ENCODE results near the gene ABHD16A.

Gene ABHD16A

DNA sequence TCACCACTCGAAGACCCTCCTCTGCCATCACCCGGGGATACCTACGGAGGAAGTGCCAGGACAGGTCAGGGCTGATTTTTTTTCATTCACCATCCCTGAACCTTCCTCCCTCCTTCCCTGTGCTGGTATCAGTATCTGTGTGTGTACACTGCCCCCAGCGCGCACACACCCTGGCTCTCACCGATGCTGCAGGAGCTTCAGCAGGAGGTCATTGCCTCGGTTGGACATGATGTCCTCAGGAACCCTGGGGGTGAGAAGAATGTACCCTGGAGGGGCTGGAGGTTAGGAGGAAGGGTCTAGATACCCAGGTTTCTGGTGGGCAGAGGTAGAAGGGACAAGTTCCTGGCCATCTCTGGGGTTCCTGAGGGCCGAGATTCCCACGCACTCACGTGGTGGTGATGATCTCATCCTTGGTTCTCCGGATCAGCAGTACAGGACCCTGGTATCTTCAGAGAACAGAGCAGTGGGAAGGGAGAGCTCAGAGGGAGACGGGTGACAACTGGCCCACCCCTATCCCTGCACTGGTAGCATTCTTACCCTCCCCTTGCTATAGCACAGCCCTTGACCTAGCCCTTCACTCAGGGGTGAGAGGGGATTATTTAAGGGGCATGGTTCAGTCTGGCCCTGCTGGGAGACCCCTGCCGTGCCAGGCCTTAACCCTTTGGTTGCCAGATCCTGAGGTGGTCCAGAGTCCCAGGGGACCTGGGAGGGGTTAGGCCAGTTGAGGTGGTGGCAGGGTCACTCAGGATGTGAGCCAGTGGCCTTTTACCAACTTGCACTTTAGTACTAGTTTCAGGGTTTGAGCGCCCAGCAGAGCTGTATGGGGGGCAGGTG lies 15.0 kb downstream of the ABHD16A start:
- no peak for DNase-seq

GRCh38 chr6:31687321-31687720 lies 15.8 kb downstream of the ABHD16A start:
- DNase-seq: no peak

GRCh38 chr6:31686483-31686882 lies 16.6 kb downstream of the ABHD16A start:
- DNase-seq: no peak

- DNase-seq: no peak
Measured at GRCh38 chr6:31683591-31683990, 19.5 kb downstream of the ABHD16A start.

GRCh38 chr6:31681135-31681671 lies 21.9 kb downstream of the ABHD16A start:
- peak; percentile 56 for DNase-seq

GRCh38 chr6:31680226-31681134 lies 22.6 kb downstream of the ABHD16A start, which contains the start of gene LY6G5C:
Gene LY6G5C (minus strand): TSS chr6:31681067. CDS start chr6:31680373, 694 bp downstream.
- peak; percentile 81 for DNase-seq

GRCh38 chr6:31677955-31678354 lies 25.2 kb downstream of the ABHD16A start:
- DNase-seq: no peak

- DNase-seq: no peak
Measured at GRCh38 chr6:31676904-31677303, 26.2 kb downstream of the ABHD16A start.

DNA sequence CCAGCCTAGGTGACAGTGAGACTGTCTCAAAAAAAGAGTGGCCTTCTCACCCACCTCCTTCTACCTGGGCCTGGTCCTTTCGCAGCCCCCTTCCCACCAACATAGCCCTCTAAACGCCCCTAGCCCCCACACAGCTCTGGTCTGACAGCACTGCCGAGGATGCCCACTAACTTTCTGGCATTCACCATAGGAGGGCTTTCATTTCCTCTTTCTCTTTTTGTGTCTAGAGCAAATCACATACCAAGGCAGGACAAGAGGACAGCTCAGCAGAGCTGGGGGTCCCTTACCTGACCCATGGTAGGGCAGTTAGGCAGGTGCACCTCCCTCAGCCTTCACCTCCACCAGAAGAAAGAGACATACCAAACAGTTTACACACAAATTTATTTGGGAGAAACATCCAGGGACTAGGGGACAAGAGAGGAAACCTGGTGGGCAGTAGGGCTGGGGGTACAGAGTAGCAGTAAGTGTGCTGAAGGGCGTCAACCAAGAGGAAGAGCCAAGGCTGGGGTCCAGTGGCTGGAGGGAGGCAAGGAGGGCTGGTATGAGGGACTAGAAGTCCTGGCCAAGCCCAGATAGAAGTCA lies 26.7 kb downstream of the ABHD16A start:
- no peak for DNase-seq

GRCh38 chr6:31669676-31670075 lies 33.4 kb downstream of the ABHD16A start, which contains the start of gene LY6G5B:
Gene LY6G5B (plus strand): TSS chr6:31669976. CDS start chr6:31670951, 975 bp downstream.
- no peak for DNase-seq

DNA sequence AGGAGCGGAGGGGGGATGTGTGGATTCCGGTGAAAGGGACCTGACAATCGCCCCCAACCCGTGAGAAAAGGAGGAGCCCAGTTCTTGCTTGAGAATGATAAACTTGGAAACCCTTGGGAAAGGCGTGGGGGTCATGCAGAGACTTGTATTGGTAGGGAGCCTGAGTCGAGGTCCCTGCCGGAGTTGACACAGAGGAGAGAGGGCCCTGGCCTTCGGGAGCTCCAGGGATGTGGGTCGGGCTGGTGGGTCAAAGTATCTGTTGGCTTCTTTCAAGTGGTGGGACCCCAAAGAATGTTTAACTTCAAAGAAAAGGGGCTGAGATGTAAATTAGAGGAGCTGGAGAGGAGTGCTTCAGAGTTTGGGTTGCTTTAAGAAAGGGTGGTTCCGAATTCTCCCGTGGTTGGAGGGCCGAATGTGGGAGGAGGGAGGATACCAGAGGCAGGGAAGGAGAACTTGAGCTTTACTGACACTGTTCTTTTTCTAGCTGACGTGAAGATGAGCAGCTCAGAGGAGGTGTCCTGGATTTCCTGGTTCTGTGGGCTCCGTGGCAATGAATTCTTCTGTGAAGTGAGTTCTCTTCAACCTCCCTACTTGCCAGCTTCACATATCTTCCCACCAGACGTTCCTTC lies 36.7 kb downstream of the ABHD16A start:
- DNase-seq: peak; percentile 59

DNA sequence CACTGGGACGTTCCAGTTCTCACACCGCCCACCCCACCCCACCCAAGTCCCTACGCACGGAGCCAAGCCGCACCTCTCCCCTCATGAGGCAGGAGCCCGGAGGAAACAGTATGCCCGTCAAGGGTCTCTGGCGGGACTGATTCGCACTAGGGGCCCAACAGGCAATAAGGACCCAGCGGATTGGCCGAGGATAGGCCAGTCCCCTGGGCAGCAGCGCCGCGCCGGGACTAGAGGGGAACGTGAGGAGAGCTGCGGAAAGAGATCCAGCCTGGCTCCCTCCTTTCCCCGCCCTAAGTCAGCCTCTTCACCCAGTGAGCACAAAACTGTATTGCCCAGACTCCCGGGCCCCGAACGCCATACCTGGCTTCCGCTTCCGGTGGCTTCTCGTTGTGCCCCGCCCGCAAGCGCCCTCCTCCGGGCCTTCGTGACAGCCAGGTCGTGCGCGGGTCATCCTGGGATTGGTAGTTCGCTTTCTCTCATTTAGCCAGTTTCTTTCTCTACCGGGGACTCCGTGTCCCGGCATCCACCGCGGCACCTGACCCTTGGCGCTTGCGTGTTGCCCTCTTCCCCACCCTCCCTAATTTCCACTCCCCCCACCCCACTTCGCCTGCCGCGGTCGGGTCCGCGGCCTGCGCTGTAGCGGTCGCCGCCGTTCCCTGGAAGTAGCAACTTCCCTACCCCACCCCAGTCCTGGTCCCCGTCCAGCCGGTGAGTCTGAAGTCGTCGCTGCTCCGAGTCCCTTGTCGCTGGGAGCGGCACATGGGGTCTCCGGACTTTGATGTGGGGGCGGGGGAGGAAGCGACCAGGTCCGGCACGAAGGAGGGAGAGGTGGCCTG lies 37.4 kb downstream of the ABHD16A start, which contains the start of gene CSNK2B:
Gene CSNK2B, plus strand, starts transcription at position 580 of the 836 bp plus-strand sequence. CDS start 752 bp downstream, outside the sequence.
- peak; percentile 98 for DNase-seq

DNA sequence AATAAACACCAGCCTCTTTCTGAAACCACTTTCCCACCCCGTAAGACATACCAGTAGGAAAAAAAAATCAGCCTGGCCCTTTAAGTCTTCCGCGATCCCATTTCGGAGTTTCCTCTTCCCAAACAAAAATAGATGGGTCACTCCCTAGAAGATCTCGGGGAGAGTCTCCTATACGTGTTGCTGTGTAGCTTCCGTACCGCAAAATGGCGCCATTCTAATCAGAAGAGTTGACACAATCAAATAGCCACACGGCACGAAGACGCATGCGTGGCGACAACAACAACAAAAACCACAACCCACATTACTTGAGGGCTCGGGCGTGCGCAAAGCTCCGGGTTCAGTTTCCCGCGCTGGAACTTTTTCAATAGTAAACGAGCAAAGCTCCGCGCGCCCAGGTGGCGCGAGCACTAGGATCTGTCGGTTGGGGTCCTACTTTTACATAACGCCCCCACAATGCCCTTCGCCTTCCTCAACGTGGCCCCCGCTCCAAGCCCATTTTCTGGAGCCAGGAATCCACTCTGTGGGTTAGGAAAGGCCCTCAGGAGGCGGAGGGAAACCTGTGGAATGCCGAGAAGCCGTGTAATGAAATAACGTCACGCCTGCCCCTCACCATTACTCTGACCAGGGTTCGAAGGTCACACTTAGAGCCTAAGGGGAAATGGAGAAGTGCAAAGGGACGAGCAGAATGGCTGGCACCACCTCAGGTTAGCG lies 38.2 kb downstream of the ABHD16A start, which contains the start of gene GPANK1:
Gene GPANK1, minus strand, starts transcription at position 208 of the 711 bp plus-strand sequence. CDS start 519 bp downstream, outside the sequence.
- peak; percentile 96 for DNase-seq

DNA sequence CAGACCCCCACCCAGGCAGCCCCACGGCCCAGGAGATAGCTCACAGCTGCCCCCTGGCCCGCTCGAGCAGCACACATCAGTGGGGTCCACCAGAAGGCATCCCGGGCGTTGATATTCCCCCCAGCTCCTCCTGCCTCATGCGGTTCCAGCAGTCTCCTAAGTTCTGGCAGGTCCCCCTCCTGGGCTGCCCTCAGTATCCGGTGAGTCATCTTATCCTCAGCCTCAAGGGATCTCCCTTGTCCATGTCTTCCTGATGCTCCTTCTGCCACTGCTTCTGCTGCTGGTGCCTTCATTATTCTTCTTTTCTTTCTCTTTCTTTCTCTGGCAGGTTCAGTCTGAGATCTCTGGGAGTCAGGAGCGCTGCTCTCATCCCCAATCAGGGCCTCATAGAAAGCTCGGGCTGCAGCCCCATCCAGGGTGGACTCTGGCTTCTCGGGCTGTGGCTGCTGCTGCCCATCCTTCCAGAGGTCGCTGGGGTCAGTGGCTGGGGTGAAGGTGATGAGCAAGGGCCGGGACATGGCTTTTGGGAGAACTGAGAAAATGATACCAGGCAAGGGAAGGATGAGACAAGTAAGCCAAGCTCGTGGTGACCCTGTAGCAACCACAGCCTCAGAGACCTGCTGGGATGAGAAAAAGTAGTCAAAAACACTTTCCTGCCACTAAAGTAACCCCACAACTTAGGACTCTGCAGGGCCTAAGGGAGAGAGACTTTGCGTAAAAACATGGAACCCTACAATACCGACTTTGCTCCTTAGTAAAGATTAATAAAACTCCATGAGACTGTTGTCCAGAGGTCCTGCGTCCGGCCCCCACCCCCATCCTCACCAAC lies 38.9 kb downstream of the ABHD16A start:
- peak; percentile 22 for DNase-seq

GRCh38 chr6:31663126-31663960 lies 39.8 kb downstream of the ABHD16A start:
- peak; percentile 55 for DNase-seq

DNA sequence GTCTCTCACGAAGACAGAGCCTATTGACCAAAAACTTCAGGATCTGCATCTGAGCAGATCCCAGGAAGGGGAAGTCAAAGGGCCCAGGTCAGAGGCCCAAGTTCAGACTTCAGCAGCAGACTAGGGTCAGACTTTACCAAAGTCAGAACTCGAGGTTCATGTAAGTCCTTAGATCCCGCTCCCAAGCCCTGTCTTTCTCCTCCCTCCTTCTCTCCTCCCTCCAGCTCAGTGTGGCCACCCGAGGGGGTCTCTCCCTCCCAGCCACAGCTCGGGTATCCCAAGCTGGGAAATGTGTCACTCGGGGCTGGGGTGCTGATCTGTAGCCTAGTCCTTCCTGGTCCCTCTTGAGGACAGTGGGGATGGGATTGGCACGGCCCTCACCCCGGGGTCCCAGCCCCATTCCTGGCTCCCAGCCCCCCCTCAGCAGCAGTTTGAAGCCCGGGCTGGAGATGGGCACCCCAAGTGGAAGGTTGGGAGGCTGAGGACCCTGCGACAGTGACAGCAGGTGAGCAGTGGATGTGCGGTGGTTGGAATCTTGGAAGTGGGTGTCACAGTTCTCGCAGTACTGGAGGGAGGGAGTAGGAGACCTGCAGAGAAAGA lies 40.9 kb downstream of the ABHD16A start:
- no peak for DNase-seq

DNA sequence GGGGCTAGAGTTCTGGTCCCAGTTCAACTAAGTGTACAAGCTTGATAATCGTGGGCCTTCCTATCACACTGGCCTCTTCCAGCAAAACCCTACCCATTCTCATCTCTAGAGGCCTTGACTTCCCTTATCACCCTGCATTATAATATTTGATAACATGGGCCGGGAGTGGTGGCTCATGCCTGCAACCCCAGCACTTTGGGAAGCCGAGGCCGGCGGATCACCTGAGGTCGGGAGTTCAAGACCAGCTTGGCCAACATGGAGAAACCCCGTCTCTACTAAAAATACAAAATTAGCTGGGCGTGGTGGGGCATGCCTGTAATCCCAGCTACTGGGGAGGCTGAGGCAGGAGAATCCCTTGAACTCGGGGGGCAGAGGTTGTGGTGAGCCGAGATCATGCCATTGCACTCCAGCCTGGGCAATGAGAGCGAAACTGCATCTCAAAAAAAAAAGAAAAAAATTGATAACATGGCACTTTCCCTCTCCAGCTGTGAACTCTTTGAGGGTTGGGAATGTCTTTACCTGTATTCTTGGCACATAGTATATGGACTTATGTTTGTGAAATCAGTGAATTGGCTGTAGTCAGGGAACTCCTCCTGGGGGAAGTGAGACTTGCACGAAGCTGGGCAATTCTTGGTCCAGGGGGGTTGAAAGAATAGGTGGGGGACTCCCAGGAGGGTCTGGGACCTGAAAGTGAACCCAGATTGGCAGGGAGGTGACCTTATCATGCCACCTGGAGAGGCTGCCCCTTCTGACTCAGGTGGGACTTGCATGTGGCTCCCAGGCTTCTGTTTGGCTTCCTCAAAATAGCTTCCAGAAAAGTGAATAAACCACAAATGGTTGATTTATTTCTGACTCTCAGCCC lies 41.6 kb downstream of the ABHD16A start:
- no peak for DNase-seq

All from suppressor macrophage treated with lipopolysaccharide for 4 hours (primary cell).